GM12878 (cell line): ENCODE measurements around the gene GTF2B.

ENCODE experiments used
- CHD2 ChIP-seq: IDR thresholded peaks from 2 replicates; pipeline ENCODE4 v1.6.1; 2011; ENCODE audit warnings: low read depth, low read length, improper control_type of control experiment, borderline replicate concordance
- NRF1 ChIP-seq: conservative IDR thresholded peaks from 2 replicates; pipeline ENCODE4 v1.6.1; 2011; ENCODE audit warnings: mild to moderate bottlenecking, low read depth, low read length, improper control_type of control experiment
- TF ChIP-seq, protein P1 (sequence below): IDR thresholded peaks from 2 replicates; pipeline ENCODE4 v1.6.1; 2012; ENCODE audit warnings: mild to moderate bottlenecking, low read depth, low read length

DNA sequence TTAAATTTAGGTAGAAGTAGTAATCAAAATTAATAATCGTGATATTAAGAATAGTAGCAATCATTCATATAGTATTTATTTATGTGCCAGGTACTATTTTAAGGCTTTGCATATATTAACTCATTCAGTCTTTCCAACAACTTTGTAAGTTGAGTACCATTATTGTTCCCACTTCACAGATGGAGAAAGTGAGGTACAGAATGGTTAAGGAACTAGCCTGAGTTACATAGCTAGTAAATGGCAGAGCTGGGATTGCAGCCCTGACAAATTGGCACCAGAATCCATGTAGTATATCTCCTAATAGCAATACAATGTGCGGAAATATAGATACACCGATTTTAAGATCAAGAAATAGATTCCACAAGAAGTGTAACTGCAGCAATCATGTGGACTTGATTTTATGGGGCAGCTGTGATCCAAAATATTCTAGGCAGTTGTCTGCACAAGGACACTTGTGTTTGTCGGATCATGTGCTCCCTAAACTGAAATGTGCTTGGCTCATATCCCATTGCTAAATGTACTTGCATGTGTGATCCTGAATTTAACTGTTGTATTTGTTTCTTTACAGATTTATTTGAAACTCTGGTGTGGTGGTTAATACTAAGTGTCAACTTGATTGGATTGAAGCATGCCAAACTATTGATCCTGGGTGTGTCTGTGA is 5.8 kb upstream of the GTF2B start:
- no peak for TF ChIP-seq NRF1
- no peak for TF ChIP-seq CHD2
- TF ChIP-seq, protein P1, sequence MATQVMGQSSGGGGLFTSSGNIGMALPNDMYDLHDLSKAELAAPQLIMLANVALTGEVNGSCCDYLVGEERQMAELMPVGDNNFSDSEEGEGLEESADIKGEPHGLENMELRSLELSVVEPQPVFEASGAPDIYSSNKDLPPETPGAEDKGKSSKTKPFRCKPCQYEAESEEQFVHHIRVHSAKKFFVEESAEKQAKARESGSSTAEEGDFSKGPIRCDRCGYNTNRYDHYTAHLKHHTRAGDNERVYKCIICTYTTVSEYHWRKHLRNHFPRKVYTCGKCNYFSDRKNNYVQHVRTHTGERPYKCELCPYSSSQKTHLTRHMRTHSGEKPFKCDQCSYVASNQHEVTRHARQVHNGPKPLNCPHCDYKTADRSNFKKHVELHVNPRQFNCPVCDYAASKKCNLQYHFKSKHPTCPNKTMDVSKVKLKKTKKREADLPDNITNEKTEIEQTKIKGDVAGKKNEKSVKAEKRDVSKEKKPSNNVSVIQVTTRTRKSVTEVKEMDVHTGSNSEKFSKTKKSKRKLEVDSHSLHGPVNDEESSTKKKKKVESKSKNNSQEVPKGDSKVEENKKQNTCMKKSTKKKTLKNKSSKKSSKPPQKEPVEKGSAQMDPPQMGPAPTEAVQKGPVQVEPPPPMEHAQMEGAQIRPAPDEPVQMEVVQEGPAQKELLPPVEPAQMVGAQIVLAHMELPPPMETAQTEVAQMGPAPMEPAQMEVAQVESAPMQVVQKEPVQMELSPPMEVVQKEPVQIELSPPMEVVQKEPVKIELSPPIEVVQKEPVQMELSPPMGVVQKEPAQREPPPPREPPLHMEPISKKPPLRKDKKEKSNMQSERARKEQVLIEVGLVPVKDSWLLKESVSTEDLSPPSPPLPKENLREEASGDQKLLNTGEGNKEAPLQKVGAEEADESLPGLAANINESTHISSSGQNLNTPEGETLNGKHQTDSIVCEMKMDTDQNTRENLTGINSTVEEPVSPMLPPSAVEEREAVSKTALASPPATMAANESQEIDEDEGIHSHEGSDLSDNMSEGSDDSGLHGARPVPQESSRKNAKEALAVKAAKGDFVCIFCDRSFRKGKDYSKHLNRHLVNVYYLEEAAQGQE = no peak
